ENCODE measurements around the gene WDR59.

- no peak for TF ChIP-seq POLR2A (IDR thresholded peaks at IDR 0.05)
- no peak for TF ChIP-seq CTCF (IDR thresholded peaks at IDR 0.05)
Observed at GRCh38 chr16:74982256-74982655, 2.7 kb downstream of the WDR59 start.
